ENCODE measurements around the gene SIK1.
"Not testable (repeated sequence)": the region's sequence is repeated elsewhere in the genome, so short reads cannot be mapped to it uniquely, and the experiment has no call there.

- TF ChIP-seq CTCF (IDR thresholded peaks at IDR 0.05; ENCODE audit: low read depth, low read length); POLR2A (IDR thresholded peaks at IDR 0.05; ENCODE audit: extremely low read depth, insufficient read length): not testable (repeated sequence)
These were observed 12.6 kb upstream of the SIK1 start for GRCh38 chr21:43439316-43440075.
